ENCODE measurements around the gene PPFIA4. TPM values are rescaled to one million over a fixed set of nuclear protein-coding genes. Genes with fewer than 3 reads are reported as not detected.
A peak's percentile ranks its signal among the peaks of the same experiment; 100 is the strongest.

PPFIA4 gene
- total RNA-seq, 1 donor from 2014 or later: 0.13 TPM

DNA sequence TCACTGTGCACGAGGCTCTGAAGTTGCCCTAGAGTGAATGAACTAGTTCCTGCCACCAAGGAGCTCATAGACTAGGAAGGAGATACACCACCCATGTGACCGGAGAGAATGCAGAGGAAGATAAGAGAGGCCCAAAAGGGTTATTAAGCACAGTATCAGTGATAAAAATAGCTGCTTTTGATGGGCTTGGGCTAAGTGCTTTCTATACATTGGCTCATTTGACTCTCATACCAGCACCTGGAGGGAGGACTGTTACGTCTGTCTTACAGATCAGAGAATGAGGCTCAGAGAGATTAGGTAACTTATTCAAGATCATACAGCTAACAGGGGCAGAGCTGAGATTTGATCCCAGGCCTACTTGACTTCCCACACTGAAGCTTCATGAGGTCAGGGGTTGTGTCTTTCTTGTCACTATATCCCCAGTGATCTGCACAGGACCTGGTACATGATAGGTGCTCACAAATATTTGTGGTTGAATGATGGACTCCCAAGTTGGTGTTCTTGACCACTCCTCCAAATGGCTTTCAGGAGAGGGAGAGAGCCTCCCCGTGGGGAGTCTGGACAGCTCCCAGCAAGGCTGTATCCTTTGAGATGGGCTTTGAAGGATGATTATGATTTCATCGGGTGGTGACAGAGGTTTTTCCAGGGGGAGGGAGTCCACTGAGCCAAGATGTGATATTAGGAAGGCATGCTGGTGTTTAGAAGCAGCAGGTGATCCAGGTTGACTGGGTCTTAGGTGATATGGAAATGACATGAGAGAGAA lies 14.4 kb downstream of the PPFIA4 start:
- DNase-seq (ENCODE audit: low read depth in 2 of 2): no peak

DNA sequence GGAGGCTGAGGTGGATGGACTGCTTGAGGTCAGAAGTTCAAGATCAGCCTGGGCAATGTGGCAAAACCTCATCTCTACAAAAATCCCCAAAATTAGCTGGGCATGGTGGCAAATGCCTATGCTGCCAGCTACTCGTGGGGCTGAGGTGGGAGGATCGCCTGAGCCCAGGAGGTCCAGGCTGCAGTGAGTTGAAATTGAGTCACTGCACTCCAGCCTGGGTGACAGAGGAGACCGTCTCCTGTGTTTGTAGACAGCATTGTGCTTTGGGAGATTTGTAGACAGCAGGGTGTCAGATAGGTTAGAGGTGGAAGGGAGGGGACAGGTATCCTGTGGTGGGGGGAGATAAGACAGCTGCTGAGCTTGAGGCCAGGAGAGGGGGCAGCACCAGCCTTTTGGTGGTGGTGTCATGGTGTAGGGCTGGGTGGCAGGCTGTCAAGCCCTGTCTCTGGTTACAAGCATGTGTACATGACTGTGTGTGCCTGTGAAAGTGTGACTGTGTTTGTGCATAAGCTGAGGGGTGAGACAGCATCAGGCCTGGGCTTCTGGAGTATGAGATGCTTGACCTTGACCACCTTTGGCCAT lies 15.2 kb downstream of the PPFIA4 start:
- DNase-seq (ENCODE audit: low read depth in 2 of 2): no peak

DNA sequence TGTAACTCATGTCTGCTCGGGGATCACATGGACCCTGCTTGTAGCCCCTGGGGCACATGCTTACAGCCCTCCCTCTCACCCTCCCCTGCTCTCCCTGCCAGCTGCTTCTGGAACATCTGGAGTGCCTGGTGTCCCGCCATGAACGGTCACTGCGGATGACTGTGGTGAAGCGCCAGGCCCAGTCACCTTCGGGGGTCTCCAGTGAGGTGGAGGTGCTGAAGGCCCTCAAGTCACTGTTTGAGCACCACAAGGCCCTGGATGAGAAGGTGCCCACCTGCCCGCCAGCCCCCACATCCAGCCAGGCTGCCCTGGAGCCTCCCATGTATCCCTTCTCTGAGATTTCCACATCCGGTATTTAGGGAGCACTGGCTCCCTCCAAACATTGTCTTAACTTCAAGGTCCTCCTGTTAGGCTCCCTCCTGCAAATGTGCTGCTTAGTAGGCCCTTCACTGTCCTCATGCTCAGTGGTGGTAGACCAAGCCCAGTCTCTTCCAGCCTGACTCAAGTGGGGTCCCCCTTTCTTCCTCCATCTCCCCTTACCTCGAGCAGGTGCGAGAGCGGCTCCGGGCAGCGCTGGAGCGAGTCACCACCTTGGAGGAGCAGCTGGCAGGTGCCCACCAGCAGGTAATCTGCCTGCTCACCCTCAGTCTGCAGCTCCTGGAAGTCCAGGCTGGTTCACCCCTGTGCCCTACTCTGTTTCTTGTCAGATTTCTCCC lies 17.7 kb downstream of the PPFIA4 start:
- DNase-seq (ENCODE audit: low read depth in 2 of 2): no peak

DNA sequence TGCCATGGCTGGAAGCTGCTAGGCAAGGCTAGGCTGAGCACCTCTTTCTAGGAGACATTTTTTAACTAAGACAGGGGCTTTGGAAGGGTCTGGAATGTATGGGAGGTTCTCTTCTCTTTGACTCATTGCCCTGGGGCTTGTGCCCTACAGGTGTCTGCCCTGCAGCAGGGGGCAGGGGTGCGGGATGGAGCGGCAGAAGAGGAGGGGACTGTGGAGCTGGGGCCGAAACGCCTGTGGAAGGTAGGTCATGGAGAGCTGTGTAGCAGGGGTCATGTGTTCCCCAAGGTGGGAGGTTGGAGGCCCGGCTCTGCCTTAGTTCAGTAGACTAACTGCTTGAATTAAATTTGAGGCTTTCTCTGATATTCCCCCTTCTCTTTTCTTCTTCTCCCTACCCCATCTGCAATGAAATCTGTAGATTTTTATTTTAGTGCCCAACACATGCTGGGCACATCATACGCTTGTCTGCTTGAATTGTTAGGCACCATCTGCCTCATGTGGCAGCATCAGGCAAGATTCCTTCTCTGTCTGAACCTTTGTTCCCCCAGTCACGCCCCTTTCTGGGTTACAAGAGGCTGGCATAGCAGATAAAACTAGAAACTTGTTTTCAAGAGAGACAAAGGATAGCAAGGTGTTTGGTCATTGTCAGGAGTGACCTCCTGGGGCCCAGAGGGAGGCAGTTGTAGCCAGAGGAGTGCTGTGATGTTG lies 18.4 kb downstream of the PPFIA4 start:
- no peak for DNase-seq (ENCODE audit: low read depth in 2 of 2)

DNA sequence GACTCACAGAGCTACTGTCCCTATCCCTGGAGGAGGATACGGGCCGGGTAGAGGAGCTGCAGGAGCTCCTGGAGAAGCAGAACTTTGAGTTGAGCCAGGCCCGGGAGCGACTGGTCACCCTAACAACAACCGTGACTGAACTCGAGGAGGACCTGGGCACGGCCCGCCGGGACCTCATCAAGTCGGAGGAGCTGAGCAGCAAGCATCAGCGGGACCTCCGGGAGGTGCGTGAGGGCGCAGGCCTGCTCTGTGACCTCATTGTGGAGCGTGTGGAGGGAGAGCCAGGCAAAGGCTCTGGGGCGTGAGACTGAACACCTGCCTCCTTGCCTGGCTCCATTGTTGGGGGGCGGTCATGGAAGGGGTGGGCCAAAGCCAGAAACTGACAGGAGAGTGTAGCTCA lies 19.0 kb downstream of the PPFIA4 start:
- DNase-seq (ENCODE audit: low read depth in 2 of 2): no peak

DNA sequence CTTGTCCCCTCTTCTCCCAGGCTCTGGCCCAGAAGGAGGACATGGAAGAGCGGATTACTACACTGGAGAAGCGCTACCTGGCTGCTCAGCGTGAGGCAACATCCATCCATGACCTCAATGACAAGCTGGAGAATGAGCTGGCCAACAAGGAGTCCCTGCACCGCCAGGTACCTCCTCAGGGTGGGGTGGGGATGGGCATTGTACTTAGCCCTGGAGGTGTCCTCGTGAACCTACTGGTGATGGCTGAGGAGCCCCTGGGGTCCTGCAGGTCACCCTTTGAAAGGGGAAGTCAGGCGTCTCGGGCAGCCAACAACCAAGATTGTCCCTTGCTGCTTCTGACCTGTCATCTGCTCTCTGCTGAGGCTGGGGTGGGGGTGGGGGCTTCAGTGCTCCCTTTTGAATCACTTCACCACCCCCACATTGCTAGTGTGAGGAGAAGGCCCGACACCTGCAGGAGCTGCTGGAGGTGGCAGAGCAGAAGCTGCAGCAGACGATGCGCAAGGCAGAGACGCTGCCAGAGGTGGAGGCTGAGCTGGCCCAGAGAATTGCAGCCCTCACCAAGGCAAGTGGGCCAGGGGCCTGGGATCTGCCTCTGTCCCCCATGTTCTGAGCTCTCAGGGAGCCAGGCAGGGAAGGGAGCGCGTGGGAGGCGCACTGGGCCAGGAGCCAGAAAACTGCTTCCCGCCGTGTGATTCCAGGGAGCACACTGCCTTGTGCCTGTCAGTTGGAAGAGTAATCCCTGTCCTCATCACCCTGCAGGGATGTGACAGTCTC lies 19.7 kb downstream of the PPFIA4 start:
- DNase-seq (ENCODE audit: low read depth in 2 of 2): no peak

DNA sequence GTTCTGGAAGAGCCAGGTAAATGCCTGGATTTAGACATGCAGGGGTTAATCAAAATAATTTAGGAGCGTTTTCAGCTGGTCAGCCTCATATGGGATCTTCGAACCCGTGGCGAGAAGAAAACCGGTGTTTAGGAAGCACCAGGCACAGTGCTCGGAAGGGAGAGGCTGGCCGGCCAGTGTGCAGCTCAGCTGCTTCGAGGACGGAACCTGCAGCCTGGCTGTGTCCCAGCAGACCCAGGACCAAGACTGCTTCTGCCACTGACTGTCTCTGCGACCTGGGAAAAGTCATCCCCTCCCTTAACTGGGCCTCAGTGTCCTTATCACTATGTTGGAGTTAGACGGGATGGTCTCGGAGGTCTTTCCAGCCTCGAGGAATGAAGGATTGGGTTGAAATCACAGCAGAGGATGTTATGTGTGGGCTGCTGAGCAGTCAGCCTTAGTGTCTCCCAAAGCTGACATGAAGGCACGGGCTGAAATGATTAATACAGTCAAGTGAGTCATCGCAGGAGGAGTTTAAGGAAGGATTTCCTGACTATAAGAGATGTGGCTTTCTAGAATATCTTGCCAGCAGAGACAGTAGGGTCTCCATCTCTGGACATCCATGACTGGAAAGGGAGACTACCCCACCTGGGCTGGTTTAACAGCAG lies 20.8 kb downstream of the PPFIA4 start:
- peak in 1 of 2 donors; percentile 47 for DNase-seq (ENCODE audit: low read depth in 2 of 2)

DNA sequence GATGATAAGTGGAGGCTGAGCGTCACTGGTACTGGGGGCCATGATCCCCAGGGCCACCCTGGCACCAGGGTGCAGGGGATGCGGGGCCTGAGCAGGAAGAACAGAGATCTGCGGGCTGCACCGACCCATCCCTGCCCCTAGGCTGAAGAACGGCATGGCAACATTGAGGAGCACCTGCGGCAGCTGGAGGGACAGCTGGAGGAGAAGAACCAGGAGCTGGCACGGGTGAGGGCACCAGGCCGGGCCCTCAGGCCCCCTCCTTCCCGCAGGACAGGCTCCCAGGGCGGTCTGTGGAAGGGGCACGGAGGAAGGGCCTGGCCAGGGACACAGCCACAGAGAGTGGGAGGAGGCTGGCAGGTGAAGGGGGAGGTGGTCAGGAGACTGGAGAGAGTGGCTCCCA lies 21.8 kb downstream of the PPFIA4 start:
- no peak for DNase-seq (ENCODE audit: low read depth in 2 of 2)

DNA sequence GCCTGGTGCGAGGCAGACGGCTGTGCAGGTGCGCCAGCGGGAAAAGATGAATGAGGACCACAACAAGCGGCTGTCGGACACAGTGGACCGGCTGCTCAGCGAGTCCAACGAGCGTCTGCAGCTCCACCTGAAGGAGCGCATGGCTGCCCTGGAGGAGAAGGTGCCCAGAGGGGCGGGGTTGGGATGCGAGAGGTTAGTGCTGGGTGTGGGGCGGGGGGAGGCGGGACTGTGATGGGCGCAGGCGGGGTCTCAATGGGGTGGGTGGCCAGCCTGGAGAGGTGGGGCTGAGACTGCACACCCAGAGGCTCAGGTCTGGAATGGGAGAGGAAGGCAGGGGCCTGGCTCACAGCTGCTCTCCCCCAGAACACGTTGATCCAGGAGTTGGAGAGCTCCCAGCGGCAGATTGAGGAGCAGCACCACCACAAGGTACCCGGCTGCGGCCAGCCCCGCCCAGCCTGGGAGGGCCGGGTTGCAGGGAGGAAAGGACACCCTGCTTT lies 22.3 kb downstream of the PPFIA4 start:
- peak in 1 of 2 donors; percentile 13 for DNase-seq (ENCODE audit: low read depth in 2 of 2)

DNA sequence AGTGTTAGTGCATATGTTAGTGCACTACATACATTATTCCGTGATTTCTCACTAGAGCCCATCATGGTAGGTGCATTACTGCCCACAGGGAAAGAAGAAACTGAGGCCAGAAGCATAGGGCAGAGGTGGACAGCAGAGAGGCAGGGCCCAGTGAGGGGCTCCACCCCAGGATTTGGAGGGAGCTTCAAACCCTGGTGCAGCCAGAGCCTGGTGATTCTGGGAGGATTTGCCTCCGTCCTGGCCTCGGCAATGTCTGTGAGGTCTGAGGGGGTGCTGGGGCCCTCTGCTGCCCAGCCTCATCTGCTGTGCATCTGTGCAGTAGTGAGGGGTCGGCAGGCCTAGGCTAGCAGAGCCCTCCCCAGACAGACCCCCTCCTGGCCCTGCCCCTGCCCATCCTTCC lies 22.8 kb downstream of the PPFIA4 start:
- DNase-seq (ENCODE audit: low read depth in 2 of 2): no peak

DNA sequence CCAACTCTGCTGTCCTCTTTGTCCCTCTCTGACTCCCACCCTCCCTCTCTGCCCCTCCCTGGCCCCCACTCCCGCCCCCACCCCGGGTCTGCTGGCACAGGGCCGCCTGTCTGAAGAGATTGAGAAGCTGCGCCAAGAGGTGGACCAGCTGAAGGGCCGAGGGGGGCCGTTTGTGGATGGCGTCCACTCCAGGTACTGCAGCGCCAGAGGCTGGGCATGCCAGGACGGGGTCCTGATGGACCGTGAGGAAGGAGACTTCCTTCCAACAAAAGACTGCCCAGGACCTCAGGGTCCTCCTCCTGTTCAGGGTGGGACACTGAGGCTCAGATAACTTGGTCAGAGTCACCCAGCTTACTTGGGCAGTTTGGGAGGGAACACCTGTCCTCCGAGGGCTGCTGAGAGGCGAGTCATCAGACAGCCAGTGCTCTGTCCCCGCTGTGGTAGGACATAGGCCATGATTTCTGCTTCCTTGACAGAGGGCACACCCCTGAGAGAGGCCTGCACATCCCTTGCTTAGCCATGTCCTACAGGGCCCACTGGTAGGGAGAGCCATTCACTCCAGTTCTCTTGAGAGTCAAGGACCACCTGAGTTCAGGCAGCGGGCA lies 23.4 kb downstream of the PPFIA4 start:
- no peak for DNase-seq (ENCODE audit: low read depth in 2 of 2)

DNA sequence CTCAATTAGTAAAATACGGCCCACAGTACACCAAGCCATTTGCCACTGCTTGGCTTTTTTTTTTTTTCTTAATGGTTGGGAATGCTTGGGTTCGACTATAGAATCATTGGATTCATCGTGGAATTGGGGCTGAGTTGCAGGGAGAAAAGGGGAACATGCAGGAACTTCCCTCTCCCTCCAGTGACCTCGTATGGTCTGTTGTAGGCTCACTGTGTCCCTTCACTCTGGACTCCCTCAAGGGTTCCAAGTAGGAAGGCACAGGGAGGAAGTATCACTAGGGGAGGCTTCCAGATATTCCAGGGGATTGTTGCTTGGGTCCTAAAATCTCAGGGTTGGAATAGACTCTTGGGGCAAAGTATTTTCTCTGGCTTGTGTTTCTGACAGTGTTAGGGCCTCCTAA lies 24.5 kb downstream of the PPFIA4 start:
- DNase-seq (ENCODE audit: low read depth in 2 of 2): no peak

DNA sequence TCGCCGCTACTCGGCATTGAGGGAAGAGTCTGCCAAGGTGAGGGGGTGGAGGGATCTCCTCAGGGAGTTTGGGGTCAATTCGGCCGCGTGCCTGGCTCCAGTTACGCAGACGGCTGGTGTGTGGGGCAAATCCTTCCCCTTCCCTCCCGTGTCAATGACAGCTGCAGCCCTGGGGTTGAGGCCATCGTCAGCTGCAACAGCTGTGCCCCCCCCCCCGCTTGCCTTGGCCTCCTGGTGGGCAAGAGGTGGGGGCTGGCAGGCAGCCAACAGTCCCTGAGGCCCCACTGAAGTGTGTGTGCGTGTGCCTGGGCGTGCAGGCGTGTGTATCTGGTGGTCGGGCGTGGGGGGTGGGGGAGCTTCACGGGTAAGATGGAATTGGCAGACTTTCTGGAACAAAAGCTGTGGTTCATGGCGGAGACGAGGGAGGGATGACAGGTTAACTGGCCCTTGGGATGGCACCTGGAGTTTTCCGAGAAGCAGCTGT lies 25.6 kb downstream of the PPFIA4 start:
- no peak for DNase-seq (ENCODE audit: low read depth in 2 of 2)

DNA sequence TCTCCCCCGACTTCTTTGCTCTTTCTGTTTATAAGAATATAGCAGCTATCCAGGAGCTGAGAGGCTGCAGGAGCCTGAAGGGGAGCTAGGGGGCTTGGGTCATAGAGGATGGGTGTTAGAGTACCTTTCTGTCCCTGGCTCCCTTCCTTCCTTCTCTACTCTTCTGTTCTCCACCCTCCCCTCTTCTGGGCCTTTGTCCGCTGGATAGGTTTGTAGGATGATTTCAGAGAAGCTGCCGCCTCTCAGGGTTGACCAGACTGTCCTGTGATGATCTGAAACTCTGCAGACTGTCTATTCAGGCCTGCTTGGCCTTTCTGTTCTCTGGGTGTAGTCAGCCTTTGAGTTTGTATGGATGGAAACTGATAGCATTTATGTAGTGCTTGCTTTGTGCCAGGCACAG lies 26.3 kb downstream of the PPFIA4 start:
- DNase-seq (ENCODE audit: low read depth in 2 of 2): no peak

DNA sequence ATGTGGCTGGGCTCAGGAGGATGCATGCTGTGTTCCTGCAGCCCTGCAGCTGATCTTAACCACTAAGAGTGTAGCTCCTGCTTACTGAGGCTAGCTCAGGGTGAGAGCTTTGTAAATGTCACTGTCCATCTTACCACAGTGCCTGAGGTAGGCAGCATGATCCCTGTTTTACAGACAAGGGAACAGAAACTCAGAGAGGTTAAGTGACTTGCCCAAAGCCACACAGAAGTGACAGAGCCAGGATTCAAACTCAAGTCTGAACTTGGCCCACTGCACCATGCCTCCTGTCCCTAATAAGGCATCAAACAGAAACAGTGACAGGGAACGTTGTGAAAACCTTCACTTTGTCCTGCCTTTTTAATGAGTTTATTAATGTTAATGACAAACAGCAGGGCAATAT lies 27.9 kb downstream of the PPFIA4 start:
- DNase-seq (ENCODE audit: low read depth in 2 of 2): no peak

DNA sequence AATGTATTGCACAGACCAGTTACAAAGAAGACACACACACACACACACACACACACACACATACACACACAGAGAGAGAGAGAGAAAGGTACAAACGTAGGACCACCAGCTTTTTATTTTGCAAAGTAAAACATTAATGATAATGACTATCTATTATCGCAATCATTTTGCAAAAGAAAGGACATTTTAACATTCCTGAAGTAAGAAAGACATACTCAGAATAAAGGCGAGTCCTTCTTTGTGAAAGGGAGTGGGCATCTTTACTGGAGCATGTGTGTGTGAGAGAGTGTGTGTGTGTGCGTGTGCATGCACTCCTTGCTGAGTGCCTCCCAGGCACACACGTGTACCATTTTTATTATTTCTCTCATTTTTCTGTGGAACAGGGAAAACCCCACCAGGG lies 28.4 kb downstream of the PPFIA4 start:
- no peak for DNase-seq (ENCODE audit: low read depth in 2 of 2)

DNA sequence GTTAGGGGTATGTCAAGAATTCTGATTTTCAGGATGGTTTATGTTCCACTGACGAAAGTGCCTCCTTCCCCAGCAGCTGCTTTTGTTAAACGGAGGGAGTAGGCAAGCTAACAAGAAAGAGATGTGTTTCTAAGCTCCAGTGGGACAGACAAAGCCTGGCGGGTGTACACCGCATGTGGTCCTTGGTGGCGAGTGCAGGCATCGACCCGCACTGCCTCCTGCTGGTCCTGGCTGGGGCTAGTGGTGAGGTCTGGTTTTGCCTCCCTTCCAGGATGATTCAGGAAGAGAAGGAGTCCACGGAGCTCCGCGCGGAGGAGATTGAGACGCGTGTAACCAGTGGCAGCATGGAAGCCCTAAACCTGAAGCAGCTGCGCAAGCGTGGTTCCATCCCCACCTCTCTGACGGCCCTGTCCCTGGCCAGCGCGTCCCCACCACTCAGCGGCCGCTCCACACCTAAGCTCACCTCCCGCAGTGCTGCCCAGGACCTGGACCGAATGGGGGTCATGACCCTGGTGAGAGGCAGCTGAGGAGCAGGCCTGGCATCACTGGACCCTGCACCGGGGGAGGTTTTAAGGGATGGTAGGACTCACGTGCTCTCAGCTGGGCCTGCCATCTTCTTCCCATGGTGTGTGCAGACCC lies 29.0 kb downstream of the PPFIA4 start:
- no peak for DNase-seq (ENCODE audit: low read depth in 2 of 2)

DNA sequence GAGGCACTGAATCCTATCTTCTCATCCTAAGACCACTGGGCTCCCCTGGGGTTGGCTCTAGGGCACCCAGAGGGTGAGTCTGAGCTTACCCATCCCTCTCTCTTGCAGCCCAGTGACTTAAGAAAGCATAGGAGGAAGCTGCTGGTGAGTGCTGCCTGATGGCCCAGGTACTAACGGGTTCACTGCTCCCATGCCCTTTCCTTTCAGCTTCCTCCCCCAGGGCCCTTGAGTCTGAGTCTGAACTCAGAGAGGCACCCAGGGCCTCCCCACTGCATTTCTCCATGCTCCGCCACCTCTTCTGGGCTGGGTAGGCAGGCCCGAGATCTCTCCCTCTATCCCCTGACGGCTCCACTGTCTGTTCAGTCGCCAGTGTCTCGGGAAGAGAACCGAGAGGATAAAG lies 29.7 kb downstream of the PPFIA4 start:
- no peak for DNase-seq (ENCODE audit: low read depth in 2 of 2)

DNA sequence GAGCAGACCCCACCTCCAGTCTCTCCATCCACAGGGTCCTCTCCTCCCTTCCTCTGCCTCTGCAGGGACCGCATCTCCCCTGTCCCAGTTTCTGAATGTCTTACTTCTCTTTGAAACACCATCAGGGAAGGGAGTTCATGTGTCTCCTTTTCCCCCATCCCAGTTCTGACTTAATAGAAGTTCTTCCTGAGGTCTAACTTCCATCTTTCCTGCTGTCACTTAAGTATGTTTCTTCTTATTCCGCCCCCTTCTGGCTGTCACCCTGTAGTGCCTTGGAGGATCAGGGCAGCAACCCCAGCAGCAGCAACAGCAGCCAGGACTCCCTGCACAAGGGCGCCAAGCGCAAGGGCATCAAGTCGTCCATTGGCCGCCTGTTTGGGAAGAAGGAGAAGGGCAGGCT lies 30.2 kb downstream of the PPFIA4 start:
- no peak for DNase-seq (ENCODE audit: low read depth in 2 of 2)

Data from dermis microvascular lymphatic vessel endothelial cell (primary cell).